CD8-positive, alpha-beta memory T cell (primary cell): Measurements from ENCODE around the gene RNF13. TPM values are rescaled to one million over a fixed set of nuclear protein-coding genes. Genes with fewer than 3 reads are reported as not detected.
A peak's percentile ranks its signal among the peaks of the same experiment; 100 is the strongest.

Experiments used
- CTCF ChIA-PET: fragments of 350-600 bp; sonication (Branson Sonifier 250); formaldehyde crosslinking; loops from one replicate; lab custom pipeline; 2021; ENCODE audit warnings: antibody characterized with exemption; lab: Charles Lee
- POLR2A ChIA-PET: fragments of 350-600 bp; sonication (Branson Sonifier 250); formaldehyde crosslinking; loops from one replicate; lab custom pipeline; 2021; ENCODE audit warnings: antibody characterized with exemption; lab: Charles Lee
- DNase-seq, 5 donors: peaks; one replicate each; pipeline versions ENCODE4 v3.0.0 to v3.0.0-alpha.2; 2020 to 2022; ENCODE audit warnings: mixed read lengths in 1 of 5
- H3K27ac ChIP-seq: one replicate; pipeline ENCODE4 v1.7.0; 2013; ENCODE audit warnings: low read depth, mild to moderate bottlenecking, low read length, moderate library complexity
- H3K27me3 ChIP-seq: 2 replicates; pipeline ENCODE4 v1.7.0; 2013; ENCODE audit warnings: low read length, mild to moderate bottlenecking; ENCODE audit not compliant: insufficient read depth, poor library complexity, severe bottlenecking
- H3K36me3 ChIP-seq: 2 replicates; pipeline ENCODE4 v1.7.0; 2013; ENCODE audit warnings: mild to moderate bottlenecking, low read length, moderate library complexity; ENCODE audit not compliant: insufficient read depth
- H3K4me1 ChIP-seq: 2 replicates; pipeline ENCODE4 v1.7.0; 2013; ENCODE audit warnings: mild to moderate bottlenecking, low read length, moderate library complexity; ENCODE audit not compliant: insufficient read depth
- H3K4me3 ChIP-seq: 2 replicates; pipeline ENCODE4 v1.7.0; 2013; ENCODE audit warnings: mild to moderate bottlenecking, low read length
- H3K9me3 ChIP-seq: 2 replicates; pipeline ENCODE4 v1.7.0; 2013; ENCODE audit warnings: mild to moderate bottlenecking, low read length
- H3K27ac Mint-ChIP-seq, 8 donors: one replicate each; pipeline ENCODE4 v1.8.0; 2020 to 2021; ENCODE audit warnings: mixed read lengths in 8 of 8, mild to moderate bottlenecking in 6 of 8, inconsistent platforms in 3 of 8, moderate library complexity in 3 of 8
- H3K27me3 Mint-ChIP-seq, 2 donors: one replicate each; pipeline ENCODE4 v1.8.0; 2020 to 2021; ENCODE audit warnings: mixed read lengths in 2 of 2, mild to moderate bottlenecking in 1 of 2, moderate library complexity in 1 of 2
- H3K36me3 Mint-ChIP-seq, 3 donors: one replicate each; pipeline ENCODE4 v1.8.0; 2020 to 2021; ENCODE audit warnings: mixed read lengths in 3 of 3, inconsistent platforms in 1 of 3, mild to moderate bottlenecking in 1 of 3
- H3K4me1 Mint-ChIP-seq, 3 donors: one replicate each; pipeline ENCODE4 v1.8.0; 2020 to 2021; ENCODE audit warnings: mixed read lengths in 3 of 3, inconsistent platforms in 1 of 3, mild to moderate bottlenecking in 1 of 3
- H3K4me3 Mint-ChIP-seq, 7 donors: one replicate each; pipeline ENCODE4 v1.8.0; 2020 to 2021; ENCODE audit warnings: mixed read lengths in 7 of 7, mild to moderate bottlenecking in 6 of 7, moderate library complexity in 4 of 7, inconsistent platforms in 2 of 7
- H3K9me3 Mint-ChIP-seq, 5 donors: one replicate each; pipeline ENCODE4 v1.8.0; 2020 to 2022; ENCODE audit warnings: mixed read lengths in 5 of 5, mild to moderate bottlenecking in 3 of 5, moderate library complexity in 2 of 5, inconsistent platforms in 1 of 5
- polyA plus RNA-seq: library from polyadenylated mRNA; unstranded; fragments of 300-500 nt; fragmentation: Illumina TruSeq; gene quantifications from one replicate; pipeline ENCODE4 v1.2.3, GENCODE V29; 2021
- total RNA-seq, 2 experiments: library from RNA; stranded (reverse); gene quantifications; one replicate each; pipeline ENCODE4 v1.2.3, GENCODE V29; 2021

RNF13 gene
- total and polyA plus RNA-seq, 3 experiments from 2014 or later: 33.5 to 110 (median 33.6) TPM

- CTCF ChIA-PET: no interaction called here
- no peak overlapping the region for H3K4me3 Mint-ChIP-seq
Observed at GRCh38 chr3:149806171-149806778, 6.7 kb upstream of the RNF13 start.

DNA sequence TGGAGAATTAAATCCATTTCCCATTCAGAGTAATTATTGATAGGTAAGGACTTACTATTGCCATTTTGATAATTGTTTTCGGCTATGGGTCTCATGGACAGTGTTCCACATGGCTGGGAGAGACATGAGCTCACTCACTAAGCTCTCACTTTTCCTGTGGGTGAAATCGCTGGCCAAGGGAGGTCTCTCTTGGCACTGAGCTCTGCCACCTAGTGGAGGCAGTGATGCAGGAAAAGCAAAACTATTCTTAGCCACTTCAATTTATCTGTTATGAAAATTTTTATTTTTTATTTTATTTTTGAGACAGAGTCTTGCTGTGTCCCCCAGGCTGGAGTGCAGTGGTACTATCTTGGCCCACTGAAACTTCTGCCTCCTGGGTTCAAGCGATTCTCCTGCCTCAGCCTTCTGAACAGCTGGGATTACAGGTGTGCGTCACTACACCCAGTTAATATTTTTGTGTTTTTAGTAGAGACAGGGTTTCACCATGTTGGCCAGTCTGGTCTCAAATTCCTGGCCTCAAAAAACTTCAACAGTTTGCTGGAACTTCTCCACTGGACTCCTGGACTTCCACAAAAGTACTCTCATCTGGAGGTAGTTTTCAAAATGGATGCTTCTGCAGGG lies 4.7 kb upstream of the RNF13 start:
- peaks cover 11 to 23% of the 10 kb centered on the region in 2 donors for H3K27me3 Mint-ChIP-seq
- H3K9me3 Mint-ChIP-seq: peaks cover 0 to 3% (median 0%) of the 10 kb centered on the region in 5 donors
- peaks cover 4% of the 10 kb centered on the region for H3K4me1 ChIP-seq
- POLR2A ChIA-PET: no interaction called here
- CTCF ChIA-PET: interaction anchor here (0.7 to 2.6 kb wide), 21 partner anchors 9 to 689 kb away, joined by 3 to 17 read pairs (median 3); partner anchors contain the start of genes ANKUB1, COMMD2 and WWTR1
- peaks cover 10 to 15% (median 10%) of the 10 kb centered on the region in 3 donors for H3K4me1 Mint-ChIP-seq
- H3K36me3 Mint-ChIP-seq: peaks cover 0 to 8% (median 0%) of the 10 kb centered on the region in 3 donors
- peak overlapping the region in 1 of 8 donors; percentile 66 for H3K27ac Mint-ChIP-seq
- no peaks in the 10 kb centered on the region for H3K36me3 ChIP-seq
- H3K9me3 ChIP-seq: no peaks in the 10 kb centered on the region
- peak; percentile 18 to 67 (median 34) for DNase-seq
- H3K27ac ChIP-seq: no peak overlapping the region
- H3K27me3 ChIP-seq: no peaks in the 10 kb centered on the region
- H3K4me3 Mint-ChIP-seq: no peak overlapping the region
- no peak overlapping the region for H3K4me3 ChIP-seq

More at GRCh38 chr3:149806171-149806778, 6.7 kb upstream of the RNF13 start:
- Histone ChIP-seq H3K36me3 (no peaks in the 10 kb centered on the region), H3K4me3 (no peak overlapping the region), H3K4me1 (no peaks in the 10 kb centered on the region), H3K27ac (no peak overlapping the region), H3K27me3 (no peaks in the 10 kb centered on the region), H3K9me3 (no peaks in the 10 kb centered on the region)
- Mint-ChIP-seq H3K36me3 (no peaks in the 10 kb centered on the region), H3K27ac (no peak overlapping the region), H3K4me1 (peaks cover 2 to 4% (median 3%) of the 10 kb centered on the region in 3 donors), H3K9me3 (peaks cover 0 to 5% (median 0%) of the 10 kb centered on the region in 5 donors), H3K27me3 (peaks cover 8 to 29% of the 10 kb centered on the region in 2 donors)
- no peak for DNase-seq
- POLR2A ChIA-PET: no interaction called here

- Histone ChIP-seq H3K9me3 (no peaks in the 10 kb centered on the region), H3K4me3 (no peak overlapping the region), H3K27me3 (no peaks in the 10 kb centered on the region), H3K36me3 (no peaks in the 10 kb centered on the region), H3K4me1 (peaks cover 11% of the 10 kb centered on the region), H3K27ac (no peak overlapping the region)
- Mint-ChIP-seq H3K36me3 (peaks cover 0 to 14% (median 0%) of the 10 kb centered on the region in 3 donors), H3K9me3 (peaks cover 0 to 3% (median 0%) of the 10 kb centered on the region in 5 donors), H3K4me3 (peak overlapping the region in 1 of 7 donors; percentile 34), H3K27ac (no peak overlapping the region), H3K4me1 (peaks cover 22 to 26% (median 23%) of the 10 kb centered on the region in 3 donors), H3K27me3 (peaks cover 11 to 23% of the 10 kb centered on the region in 2 donors)
- CTCF ChIA-PET: interaction anchor here (2.0 to 2.6 kb wide), 4 partner anchors 13 to 241 kb away, joined by 6 to 17 read pairs (median 13); no protein-coding TSS in a partner anchor
- no peak for DNase-seq
- POLR2A ChIA-PET: no interaction called here
Observed at GRCh38 chr3:149809699-149810098, 3.3 kb upstream of the RNF13 start.

- Mint-ChIP-seq H3K27ac (no peak overlapping the region), H3K27me3 (peaks cover 9 to 17% of the 10 kb centered on the region in 2 donors), H3K36me3 (peaks cover 0 to 14% (median 0%) of the 10 kb centered on the region in 3 donors), H3K9me3 (peaks cover 0 to 3% (median 0%) of the 10 kb centered on the region in 5 donors), H3K4me3 (no peak overlapping the region), H3K4me1 (peaks cover 33 to 38% (median 34%) of the 10 kb centered on the region in 3 donors)
- Histone ChIP-seq H3K4me1 (peaks cover 21% of the 10 kb centered on the region), H3K27me3 (no peaks in the 10 kb centered on the region), H3K4me3 (no peak overlapping the region), H3K27ac (no peak overlapping the region), H3K36me3 (no peaks in the 10 kb centered on the region), H3K9me3 (no peaks in the 10 kb centered on the region)
- ChIA-PET POLR2A (no interaction called here), CTCF (interaction anchor here (1.1 kb wide), 1 partner anchor 13 kb away, joined by 4 read pairs; no protein-coding TSS in a partner anchor)
- DNase-seq: no peak
Observed at GRCh38 chr3:149810846-149811245, 2.2 kb upstream of the RNF13 start.

- H3K27ac ChIP-seq: peak overlapping the region; percentile 88
- Mint-ChIP-seq H3K27me3 (peaks cover 6 to 7% of the 10 kb centered on the region in 2 donors), H3K9me3 (no peaks in the 10 kb centered on the region), H3K4me1 (peaks cover 46 to 48% (median 47%) of the 10 kb centered on the region in 3 donors), H3K4me3 (peak overlapping the region; percentile 97 to 100 (median 99)), H3K36me3 (peaks cover 0 to 14% (median 0%) of the 10 kb centered on the region in 3 donors), H3K27ac (peak overlapping the region; percentile 97 to 100 (median 99))
- ChIA-PET POLR2A (interaction anchor here (2.0 kb wide), 1 partner anchor 60 kb away, joined by 14 read pairs; the partner anchor contains the start of gene COMMD2), CTCF (no interaction called here)
- H3K9me3 ChIP-seq: no peaks in the 10 kb centered on the region
- no peak for DNase-seq
- peak overlapping the region; percentile 96 for H3K4me3 ChIP-seq
- no peaks in the 10 kb centered on the region for H3K27me3 ChIP-seq
- H3K36me3 ChIP-seq: no peaks in the 10 kb centered on the region
- peaks cover 32% of the 10 kb centered on the region for H3K4me1 ChIP-seq
Observed at GRCh38 chr3:149812165-149812605, 830 bp upstream of the RNF13 start.

DNA sequence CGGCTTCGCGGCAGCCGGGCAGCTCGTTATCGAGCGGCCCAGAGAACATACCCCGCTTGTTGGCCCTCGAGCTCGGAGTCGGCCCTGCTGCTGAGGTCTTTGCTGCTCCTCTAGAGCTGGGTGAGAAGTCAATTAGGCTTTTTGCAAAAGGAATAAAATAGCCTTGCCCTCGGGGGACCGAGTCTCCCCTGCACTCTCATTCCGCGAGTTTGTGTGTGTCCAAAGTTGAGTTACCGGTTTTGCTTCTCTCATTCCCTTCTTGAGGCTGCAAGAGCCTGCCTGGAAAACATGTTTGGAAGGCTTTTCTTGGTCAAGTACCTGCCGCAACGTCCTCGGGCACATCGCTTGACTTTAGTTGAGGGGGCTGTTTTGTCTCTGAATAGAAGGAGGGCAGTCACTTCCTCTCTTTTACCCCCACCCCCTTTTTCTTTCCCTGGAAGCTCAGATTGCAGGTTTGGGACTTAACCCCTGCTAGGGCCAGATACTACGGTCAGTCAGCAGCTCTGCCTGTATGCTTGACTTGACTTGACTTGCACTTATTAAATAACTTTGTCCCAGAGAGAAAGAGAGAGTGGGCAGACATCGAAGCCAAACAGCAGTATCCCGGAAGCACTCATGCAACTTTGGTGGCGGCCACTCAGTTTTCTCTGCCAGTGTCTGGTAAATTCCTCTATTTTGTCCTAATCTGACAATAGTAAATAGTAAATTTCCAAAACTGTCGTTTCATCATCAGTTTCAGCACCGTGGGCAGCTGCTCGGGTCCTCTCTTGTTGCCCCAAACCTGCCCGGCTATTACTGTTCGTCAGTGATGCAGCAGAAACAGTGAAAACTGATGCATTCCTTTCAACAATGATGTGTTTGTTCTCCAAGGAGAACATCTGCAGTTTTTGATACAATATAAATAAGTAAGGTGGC lies 609 bp downstream of the RNF13 start:
- Histone ChIP-seq H3K4me1 (peaks cover 37% of the 10 kb centered on the region), H3K27me3 (no peaks in the 10 kb centered on the region), H3K27ac (peak overlapping the region; percentile 88), H3K4me3 (peak overlapping the region; percentile 96), H3K9me3 (no peaks in the 10 kb centered on the region), H3K36me3 (no peaks in the 10 kb centered on the region)
- peak in 2 of 5 donors; percentile 10 to 25 for DNase-seq
- H3K27ac Mint-ChIP-seq: peak overlapping the region; percentile 97 to 100 (median 99)
- H3K4me3 Mint-ChIP-seq: peak overlapping the region; percentile 97 to 100 (median 99)
- H3K27me3 Mint-ChIP-seq: peaks cover 0 to 3% of the 10 kb centered on the region in 2 donors
- no peaks in the 10 kb centered on the region for H3K9me3 Mint-ChIP-seq
- H3K4me1 Mint-ChIP-seq: peaks cover 57 to 62% (median 57%) of the 10 kb centered on the region in 3 donors
- peaks cover 0 to 14% (median 0%) of the 10 kb centered on the region in 3 donors for H3K36me3 Mint-ChIP-seq
- CTCF ChIA-PET: interaction anchor here (0.9 to 2.0 kb wide), 2 partner anchors 42 to 61 kb away, joined by 3 to 10 read pairs; partner anchors contain the start of gene COMMD2
- POLR2A ChIA-PET: interaction anchor here (0.5 to 2.0 kb wide), 4 partner anchors 10 to 1434 kb away, joined by 3 to 14 read pairs (median 4); partner anchors contain the start of genes COMMD2 and TSC22D2

- H3K27me3 Mint-ChIP-seq: peaks cover 0 to 3% of the 10 kb centered on the region in 2 donors
- DNase-seq: no peak
- Histone ChIP-seq H3K9me3 (no peaks in the 10 kb centered on the region), H3K27ac (no peak overlapping the region), H3K36me3 (no peaks in the 10 kb centered on the region), H3K4me3 (no peak overlapping the region), H3K27me3 (no peaks in the 10 kb centered on the region), H3K4me1 (peaks cover 37% of the 10 kb centered on the region)
- H3K36me3 Mint-ChIP-seq: peaks cover 0 to 14% (median 2%) of the 10 kb centered on the region in 3 donors
- CTCF ChIA-PET: interaction anchor here (0.5 kb wide), 1 partner anchor 188 kb away, joined by 3 read pairs; no protein-coding TSS in a partner anchor
- H3K4me3 Mint-ChIP-seq: peak overlapping the region; percentile 23 to 99 (median 99)
- H3K27ac Mint-ChIP-seq: no peak overlapping the region
- H3K9me3 Mint-ChIP-seq: no peaks in the 10 kb centered on the region
- POLR2A ChIA-PET: no interaction called here
- H3K4me1 Mint-ChIP-seq: peaks cover 68 to 76% (median 71%) of the 10 kb centered on the region in 3 donors
Observed at GRCh38 chr3:149815321-149815720, 2.3 kb downstream of the RNF13 start.
